Activated CD4-positive, alpha-beta T cell treated with anti-CD3 and anti-CD28 coated beads for 24 hours (primary cell): ENCODE measurements around the gene FPR1.

Experiments
- DNase-seq, 2 donors: peaks; one replicate each; pipeline ENCODE4 v3.0.0-alpha.2; 2020; ENCODE audit warnings: low read depth in 2 of 2

Gene FPR1

DNA sequence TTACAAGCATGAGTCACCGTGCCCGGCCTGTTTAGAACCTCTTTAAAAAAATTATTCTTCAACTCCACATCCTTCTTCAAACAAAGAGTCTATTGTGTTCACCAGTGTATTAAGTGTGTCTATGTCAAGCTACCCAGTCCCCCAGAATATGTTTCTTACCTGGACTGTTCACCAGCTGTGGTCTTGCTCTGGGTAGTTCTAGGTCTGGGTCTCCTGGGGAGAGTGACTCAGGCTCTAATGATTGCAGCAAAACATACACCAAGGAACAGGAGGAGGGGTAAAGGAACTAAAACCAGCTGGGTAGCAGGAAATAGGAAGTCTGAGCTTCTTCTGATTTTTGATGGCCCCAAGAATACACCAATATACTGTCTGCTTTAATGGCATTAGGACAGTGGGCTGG lies at the start of gene FPR1:
FPR1 (minus strand) TSS at position 224 of the 400 bp plus-strand sequence. CDS start 4,884 bp downstream, outside the sequence.
- DNase-seq: no peak

DNA sequence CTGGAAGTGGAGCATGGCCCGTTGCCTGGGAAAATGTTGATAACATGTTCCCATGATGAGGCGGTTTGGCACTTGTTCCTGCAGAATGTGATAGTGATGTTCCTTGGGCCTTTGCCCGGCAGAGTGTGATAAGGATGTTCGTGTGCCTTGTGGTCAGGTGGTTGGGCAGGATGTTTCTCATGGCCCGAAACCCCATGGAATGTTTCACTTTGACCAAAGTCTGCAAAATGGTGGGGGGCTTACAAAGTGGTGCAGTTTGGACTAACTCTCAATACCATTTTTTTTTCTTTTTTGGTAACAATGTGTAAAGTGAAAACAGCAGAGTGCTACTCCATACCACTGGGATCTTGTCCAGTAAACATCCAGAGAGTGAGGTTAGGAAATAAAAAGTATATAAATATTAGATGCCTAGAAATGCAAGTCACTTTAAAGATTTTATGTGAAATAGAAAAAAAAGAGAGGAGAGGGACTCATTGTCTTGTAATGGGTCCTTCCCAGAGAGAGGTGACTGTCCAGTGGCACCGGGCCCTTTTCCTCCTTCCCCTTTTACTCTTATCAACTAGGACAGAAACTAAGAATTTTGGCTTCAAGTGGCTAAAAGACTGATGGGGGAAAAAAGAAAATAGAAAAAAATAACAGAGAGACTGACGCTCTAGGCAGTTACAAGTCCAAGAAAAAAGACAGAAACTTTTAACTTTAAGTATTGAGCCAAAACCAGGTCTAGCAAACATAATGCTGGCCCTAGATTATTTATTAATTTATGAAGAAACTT lies 49.0 kb upstream of the FPR1 start:
- DNase-seq: no peak

DNA sequence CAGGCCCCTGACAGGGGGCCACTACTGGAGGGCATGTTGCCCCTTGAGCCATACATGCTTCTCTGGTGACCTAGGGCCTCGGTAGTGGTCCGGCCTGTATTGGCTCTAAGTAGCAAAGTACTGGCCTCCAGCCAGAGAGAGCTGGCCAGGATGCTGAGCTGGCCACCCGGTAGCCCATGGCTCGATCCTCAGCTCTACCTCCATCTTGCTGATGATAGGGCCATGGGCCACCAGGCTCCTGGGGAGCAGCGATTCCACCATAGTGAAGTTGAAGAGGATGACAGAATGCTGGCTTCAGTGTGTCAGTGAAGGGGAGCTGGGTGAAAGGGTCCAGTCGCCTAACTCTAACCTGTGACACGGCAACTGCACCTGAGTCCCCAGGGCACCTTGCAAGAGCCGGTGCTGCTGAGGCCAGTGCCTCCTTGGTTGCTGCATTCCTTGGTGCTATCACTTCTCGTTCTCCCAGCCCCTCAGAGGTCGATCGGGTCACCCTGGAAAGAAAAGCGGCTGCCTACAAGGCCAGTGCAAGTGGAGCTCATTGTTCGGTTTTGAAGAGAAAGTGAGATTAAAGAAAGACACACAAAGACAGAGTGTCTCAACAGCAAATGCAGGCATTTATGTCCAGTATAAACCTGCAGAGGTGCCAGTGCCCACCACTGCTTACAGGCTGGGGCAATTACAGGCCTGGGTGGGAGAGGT lies 48.2 kb upstream of the FPR1 start:
- DNase-seq: no peak

DNA sequence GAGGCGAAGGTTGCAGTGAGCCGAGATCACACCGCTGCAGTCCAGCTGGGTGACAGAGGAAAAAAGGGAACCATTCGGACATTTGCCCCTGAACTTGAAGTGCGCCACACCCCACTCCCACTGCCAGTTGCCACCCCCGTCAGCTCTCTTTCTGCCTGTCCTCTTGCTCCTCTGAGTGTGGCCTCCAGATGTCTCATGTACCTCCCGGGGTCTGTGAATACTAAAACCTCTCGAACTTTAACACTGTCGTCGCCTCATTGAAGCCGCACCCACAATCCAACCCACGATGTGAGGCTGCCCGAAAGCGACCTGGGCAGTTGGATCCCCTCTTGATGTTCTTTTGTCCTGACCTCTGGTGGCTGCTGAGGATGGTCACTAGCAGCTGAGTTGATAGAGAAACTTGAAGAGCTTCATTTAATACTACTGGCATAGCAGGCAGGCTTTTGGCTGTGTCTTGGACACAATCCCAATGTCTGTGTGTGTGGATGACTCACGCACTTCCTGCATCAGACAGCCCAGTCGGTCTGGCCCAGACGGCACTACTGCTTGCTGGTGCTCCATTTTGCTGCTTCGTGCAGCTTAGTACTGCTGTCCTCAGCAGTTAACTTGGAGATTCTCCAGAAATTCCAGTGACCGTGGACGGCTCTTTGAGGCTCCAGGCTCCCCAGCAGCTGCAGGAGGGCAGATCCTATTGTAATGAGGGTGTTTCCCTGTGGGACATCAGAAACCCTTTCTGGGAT lies 47.5 kb upstream of the FPR1 start:
- no peak for DNase-seq

GRCh38 chr19:51798062-51798461 lies 46.4 kb upstream of the FPR1 start:
- no peak for DNase-seq

DNA sequence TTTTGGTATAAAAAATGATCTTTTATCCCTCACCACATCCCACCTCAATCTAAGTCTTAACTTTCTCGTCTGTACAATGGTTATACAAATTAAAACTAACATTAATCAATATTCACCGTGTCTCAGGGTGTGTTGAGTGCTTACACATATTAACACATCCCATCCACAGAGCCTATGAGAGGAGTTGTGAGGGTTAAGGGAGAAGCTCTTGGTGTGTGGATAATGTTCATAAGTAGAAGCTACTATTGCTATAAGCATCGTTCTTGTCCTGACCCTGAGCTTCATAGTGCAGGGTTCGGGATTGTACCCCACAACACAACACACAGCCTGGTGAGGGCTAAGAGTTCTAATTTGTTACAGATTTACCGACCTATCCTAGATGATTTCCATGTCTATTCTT lies 45.8 kb upstream of the FPR1 start:
- DNase-seq: no peak

GRCh38 chr19:51796195-51796679 lies 44.6 kb upstream of the FPR1 start:
- no peak for DNase-seq

GRCh38 chr19:51794885-51795490 lies 43.3 kb upstream of the FPR1 start, which contains the start of gene FPR3:
Gene FPR3 (plus strand): TSS chr19:51795157. CDS start chr19:51823749, 28,592 bp downstream.
- no peak for DNase-seq

DNA sequence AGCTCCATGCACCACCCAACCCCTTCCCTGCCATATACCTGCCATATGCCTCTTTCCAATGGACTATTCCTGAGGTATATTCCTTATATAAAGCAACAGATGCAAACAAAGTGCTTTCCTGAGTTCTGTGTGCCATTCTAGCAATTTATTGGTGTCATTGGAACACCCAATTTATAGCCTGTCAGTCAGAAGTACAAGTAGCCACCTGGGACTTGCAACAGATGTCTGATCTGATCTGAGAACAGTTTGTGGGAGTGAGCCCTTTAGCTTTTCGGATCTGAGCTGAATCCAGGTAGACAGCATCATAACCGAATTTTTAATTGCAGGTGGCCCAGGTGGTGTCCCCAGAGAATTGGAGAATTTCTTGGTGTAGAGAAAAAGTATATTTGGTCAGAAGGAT lies 42.3 kb upstream of the FPR1 start:
- no peak for DNase-seq

GRCh38 chr19:51792932-51793331 lies 41.3 kb upstream of the FPR1 start:
- DNase-seq: no peak

- no peak for DNase-seq
Observed at GRCh38 chr19:51789061-51789795, 37.5 kb upstream of the FPR1 start.

GRCh38 chr19:51788029-51788428 lies 36.4 kb upstream of the FPR1 start:
- DNase-seq: no peak

DNA sequence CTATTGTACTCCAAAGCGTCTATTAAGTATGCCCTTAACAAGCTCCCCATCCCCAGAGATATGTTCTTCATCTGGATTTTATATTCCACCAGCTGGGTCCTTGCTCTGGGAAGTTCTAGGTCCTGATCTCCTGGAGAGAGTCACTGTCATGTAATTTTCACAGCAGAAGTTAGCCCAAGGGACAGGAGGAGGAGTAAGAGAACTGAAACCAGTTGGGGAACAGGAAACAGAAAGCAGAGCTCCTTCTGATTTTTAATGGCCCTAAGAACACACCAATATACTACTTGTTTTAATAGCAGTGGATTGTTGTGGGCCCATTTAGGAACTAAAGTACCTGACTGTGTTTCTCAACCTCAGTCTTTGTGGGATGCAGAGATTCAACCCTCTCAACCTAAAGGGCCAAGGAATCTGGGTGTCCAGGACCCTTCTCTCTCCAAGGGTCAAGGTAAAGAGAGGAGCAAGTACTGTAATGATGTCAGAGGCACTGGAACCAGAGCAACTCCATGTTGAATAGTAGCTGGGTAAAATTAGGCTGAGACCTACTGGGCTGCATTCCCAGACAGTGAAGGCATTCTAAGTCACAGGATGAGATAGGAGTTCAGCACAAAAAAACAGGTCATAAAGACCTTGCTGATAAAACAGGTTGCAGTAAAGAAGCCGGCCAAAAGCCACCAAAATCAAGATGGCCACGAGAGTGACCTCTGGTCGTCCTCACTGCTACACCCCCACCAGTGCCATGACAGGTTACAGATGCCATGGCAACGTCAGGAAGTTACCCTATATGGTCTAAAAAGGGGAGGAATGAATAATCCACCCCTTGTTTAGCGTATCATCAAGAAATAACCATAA lies 35.2 kb upstream of the FPR1 start:
- DNase-seq: no peak

DNA sequence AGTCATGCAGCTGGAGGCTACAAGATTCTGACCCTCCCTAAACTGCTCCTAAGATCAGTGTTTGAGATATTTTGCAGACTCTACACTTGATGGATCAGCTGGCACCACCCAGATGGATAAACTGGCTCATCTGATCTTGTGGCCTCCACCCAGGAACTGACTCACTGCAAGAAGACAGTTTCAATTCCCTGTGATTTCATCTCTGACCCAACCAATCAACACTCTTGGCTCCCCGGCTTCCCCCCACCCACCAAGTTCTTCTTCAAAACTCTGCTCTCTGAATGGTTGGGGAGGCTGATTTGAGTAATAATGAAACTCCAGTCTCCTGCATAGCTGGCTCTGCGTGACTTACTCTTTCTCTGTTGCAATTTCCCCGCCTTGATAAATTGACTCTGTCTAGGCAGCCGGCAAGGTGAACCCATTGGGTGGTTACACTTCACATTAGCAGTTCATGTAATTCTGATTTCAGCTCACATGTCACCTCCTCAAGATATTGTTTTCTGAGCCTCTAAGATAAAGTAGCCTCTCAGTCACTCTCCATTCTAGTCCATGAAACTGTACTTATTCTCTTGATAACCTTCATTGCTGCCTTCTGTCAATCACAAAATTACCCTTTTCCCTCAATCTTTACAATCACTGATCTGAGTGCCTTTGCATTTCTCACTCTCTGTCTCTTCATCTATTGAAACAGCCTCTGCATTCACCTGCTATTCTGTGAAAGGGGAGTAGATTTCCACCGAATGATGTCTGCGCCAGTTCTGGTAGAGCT lies 33.4 kb upstream of the FPR1 start:
- DNase-seq: peak; percentile 38

GRCh38 chr19:51784109-51784785 lies 32.6 kb upstream of the FPR1 start:
- no peak for DNase-seq

GRCh38 chr19:51783372-51783771 lies 31.7 kb upstream of the FPR1 start:
- DNase-seq: no peak

DNA sequence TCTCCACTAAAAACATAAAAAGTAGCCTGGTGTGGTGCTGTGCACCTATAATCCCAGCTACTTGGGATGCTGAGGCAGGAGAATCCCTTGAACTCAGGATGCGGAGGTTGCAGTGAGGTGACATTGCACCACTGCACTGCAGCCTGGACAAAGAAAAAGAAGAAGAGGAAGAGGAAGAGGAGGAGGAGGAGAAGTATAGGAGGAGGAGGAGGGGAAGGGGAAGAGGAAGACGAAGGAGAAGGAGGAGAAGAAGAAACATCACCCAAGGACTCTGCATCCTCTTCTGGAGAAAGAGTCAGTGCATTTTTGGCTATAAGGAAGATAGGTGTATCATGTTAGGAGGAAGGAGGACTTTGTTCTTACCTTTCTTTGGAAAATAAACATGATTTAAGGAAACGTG lies 30.3 kb upstream of the FPR1 start:
- no peak for DNase-seq

GRCh38 chr19:51780270-51780669 lies 28.6 kb upstream of the FPR1 start:
- DNase-seq: no peak

GRCh38 chr19:51779703-51780102 lies 28.0 kb upstream of the FPR1 start:
- DNase-seq: no peak
